Progenitor cell of endocrine pancreas (in vitro differentiated cells): ENCODE measurements around the gene STIM2. TPM values are rescaled to one million over a fixed set of nuclear protein-coding genes. Genes with fewer than 3 reads are reported as not detected.

Source experiments
- DNase-seq: peaks from one replicate; pipeline ENCODE4 v3.0.0; 2021; ENCODE audit warnings: low spot score; ENCODE audit not compliant: unreplicated experiment
- H3K27ac Mint-ChIP-seq: 2 replicates; pipeline ENCODE4 v1.8.0; 2021; ENCODE audit warnings: mild to moderate bottlenecking, moderate library complexity, mixed read lengths
- H3K27me3 Mint-ChIP-seq: 2 replicates; pipeline ENCODE4 v1.8.0; 2021; ENCODE audit warnings: mixed read lengths
- H3K36me3 Mint-ChIP-seq: 2 replicates; pipeline ENCODE4 v1.8.0; 2022; ENCODE audit warnings: mixed read lengths; ENCODE audit not compliant: insufficient read depth
- H3K4me1 Mint-ChIP-seq: 2 replicates; pipeline ENCODE4 v1.8.0; 2021; ENCODE audit warnings: low read depth, mixed read lengths
- H3K4me3 Mint-ChIP-seq: 2 replicates; pipeline ENCODE4 v1.8.0; 2021; ENCODE audit warnings: low read depth, mild to moderate bottlenecking, moderate library complexity, mixed read lengths
- H3K9me3 Mint-ChIP-seq: 2 replicates; pipeline ENCODE4 v1.8.0; 2021; ENCODE audit warnings: low read depth, mixed read lengths
- CTCF ChIP-seq: fragments of 200-600 bp; sonication (generic); IDR thresholded peaks from one replicate; pipeline ENCODE4 v1.5.0; 2021; ENCODE audit warnings: antibody characterized with exemption, mild to moderate bottlenecking; ENCODE audit not compliant: unreplicated experiment
- total RNA-seq: library from RNA; stranded (reverse); gene quantifications from 2 replicates; pipeline ENCODE4 v1.2.1, GENCODE V29; 2021

Gene STIM2
- total RNA-seq, 1 donor from 2014 or later, result 48.7 TPM

- H3K36me3 Mint-ChIP-seq, result peaks cover 2% of the 10 kb centered on the region
- DNase-seq, result no peak
- H3K9me3 Mint-ChIP-seq, result peaks cover 10% of the 10 kb centered on the region
- peaks cover 24% of the 10 kb centered on the region for H3K4me1 Mint-ChIP-seq
- no peak overlapping the region for H3K27ac Mint-ChIP-seq
- peaks cover 20% of the 10 kb centered on the region for H3K27me3 Mint-ChIP-seq
- H3K4me3 Mint-ChIP-seq, result no peak overlapping the region
- TF ChIP-seq CTCF, result no peak
Observed at GRCh38 chr4:27046851-27047250, 186.2 kb downstream of the STIM2 start.

- Mint-ChIP-seq H3K27ac (no peak overlapping the region), H3K4me1 (peaks cover 19% of the 10 kb centered on the region), H3K4me3 (no peak overlapping the region), H3K36me3 (peaks cover 2% of the 10 kb centered on the region), H3K27me3 (peaks cover 21% of the 10 kb centered on the region), H3K9me3 (peaks cover 10% of the 10 kb centered on the region)
- no peak for DNase-seq
- TF ChIP-seq CTCF, result peak; percentile 85
Observed at GRCh38 chr4:27048429-27049238, 188.0 kb downstream of the STIM2 start.

- H3K9me3 Mint-ChIP-seq, result peaks cover 7% of the 10 kb centered on the region
- no peak for DNase-seq
- TF ChIP-seq CTCF, result no peak
Observed at GRCh38 chr4:27049239-27049829, 188.7 kb downstream of the STIM2 start.

GRCh38 chr4:27050731-27051130 lies 190.1 kb downstream of the STIM2 start:
- no peak for TF ChIP-seq CTCF
- Mint-ChIP-seq H3K4me1 (peaks cover 27% of the 10 kb centered on the region), H3K27me3 (peaks cover 10% of the 10 kb centered on the region), H3K4me3 (no peak overlapping the region), H3K27ac (no peak overlapping the region), H3K36me3 (peaks cover 1% of the 10 kb centered on the region), H3K9me3 (no peaks in the 10 kb centered on the region)
- DNase-seq, result no peak

More at GRCh38 chr4:27049239-27049829, 188.7 kb downstream of the STIM2 start:
- Mint-ChIP-seq H3K4me3 (no peak overlapping the region), H3K27ac (no peak overlapping the region), H3K27me3 (peaks cover 21% of the 10 kb centered on the region), H3K4me1 (peaks cover 19% of the 10 kb centered on the region), H3K36me3 (peaks cover 2% of the 10 kb centered on the region)

- no peak for DNase-seq
- no peak for TF ChIP-seq CTCF
- peaks cover 3% of the 10 kb centered on the region for H3K27me3 Mint-ChIP-seq
- peak overlapping the region; percentile 50 for H3K27ac Mint-ChIP-seq
- peaks cover 6% of the 10 kb centered on the region for H3K9me3 Mint-ChIP-seq
- no peak overlapping the region for H3K4me3 Mint-ChIP-seq
- peaks cover 1% of the 10 kb centered on the region for H3K36me3 Mint-ChIP-seq
- H3K4me1 Mint-ChIP-seq, result peaks cover 20% of the 10 kb centered on the region
Observed at GRCh38 chr4:27055221-27055760, 194.7 kb downstream of the STIM2 start.
